Mesendoderm (in vitro differentiated cells): Measurements from ENCODE around the gene GNG12.

Source experiments
- DNase-seq: peaks from one replicate; pipeline ENCODE4 v3.0.0; 2013
- H2AK5ac ChIP-seq: 2 replicates; pipeline ENCODE4 v1.6.1; 2013; ENCODE audit warnings: low read length, inconsistent platforms
- H2BK120ac ChIP-seq: 2 replicates; pipeline ENCODE4 v1.6.1; 2013; ENCODE audit warnings: low read depth, mild to moderate bottlenecking, low read length, moderate library complexity, mixed read lengths
- H2BK15ac ChIP-seq: replicated peaks from 2 replicates; pipeline ENCODE4 v1.6.1; 2013; ENCODE audit warnings: low read depth, mild to moderate bottlenecking, moderate library complexity
- H2BK5ac ChIP-seq: 2 replicates; pipeline ENCODE4 v1.6.1; 2013; ENCODE audit warnings: low read length, inconsistent platforms
- H3K18ac ChIP-seq: 2 replicates; pipeline ENCODE4 v1.6.1; 2013; ENCODE audit warnings: mild to moderate bottlenecking, low read length, mixed read lengths
- H3K23ac ChIP-seq: one replicate; pipeline ENCODE4 v1.6.1; 2013; ENCODE audit warnings: low read length
- H3K27ac ChIP-seq: 2 replicates; pipeline ENCODE4 v1.5.1; 2013; ENCODE audit warnings: low read depth, mild to moderate bottlenecking, inconsistent platforms, low read length, moderate library complexity
- H3K27me3 ChIP-seq: 2 replicates; pipeline ENCODE4 v1.6.1; 2013; ENCODE audit warnings: low read length, control low read depth, mild to moderate bottlenecking, inconsistent platforms; ENCODE audit not compliant: insufficient read depth, poor library complexity
- H3K36me3 ChIP-seq: 2 replicates; pipeline ENCODE4 v1.6.1; 2013; ENCODE audit warnings: low read length, inconsistent platforms; ENCODE audit not compliant: control insufficient read depth, insufficient read depth
- H3K4ac ChIP-seq: one replicate; pipeline ENCODE4 v1.6.1; 2013; ENCODE audit warnings: low read depth, mild to moderate bottlenecking, low read length, moderate library complexity
- H3K4me1 ChIP-seq: 2 replicates; pipeline ENCODE4 v1.6.1; 2013; ENCODE audit warnings: low read depth, low read length, inconsistent platforms; ENCODE audit not compliant: control insufficient read depth
- H3K4me2 ChIP-seq: 2 replicates; pipeline ENCODE4 v1.6.1; 2013; ENCODE audit warnings: low read length
- H3K4me3 ChIP-seq: 2 replicates; pipeline ENCODE4 v1.5.1; 2013; ENCODE audit warnings: mild to moderate bottlenecking, low read length
- H3K56ac ChIP-seq: one replicate; pipeline ENCODE4 v1.6.1; 2013; ENCODE audit warnings: low read length
- H3K79me1 ChIP-seq: 2 replicates; pipeline ENCODE4 v1.6.1; 2013; ENCODE audit warnings: low read length, inconsistent platforms
- H3K79me2 ChIP-seq: 2 replicates; pipeline ENCODE4 v1.6.1; 2013; ENCODE audit warnings: mild to moderate bottlenecking, low read length; ENCODE audit not compliant: control insufficient read depth, insufficient read depth
- H3K9ac ChIP-seq: 2 replicates; pipeline ENCODE4 v1.6.1; 2013; ENCODE audit warnings: low read length, inconsistent platforms
- H4K5ac ChIP-seq: one replicate; pipeline ENCODE4 v1.6.1; 2013; ENCODE audit warnings: low read length
- H4K8ac ChIP-seq: one replicate; pipeline ENCODE4 v1.6.1; 2013; ENCODE audit warnings: low read depth, mild to moderate bottlenecking, control low read depth, low read length, moderate library complexity
- WGBS: extraction: QIAGEN DNeasy Blood & Tissue Kit; methylation state at CpG from one replicate; pipeline ENCODE4 v1.1.7; 2013; ENCODE audit warnings: low lambda C conversion rate, missing lambda C conversion rate; ENCODE audit not compliant: insufficient coverage; ENCODE audit errors: extremely low coverage; 5-methylcytosine and 5-hydroxymethylcytosine counted together

GNG12 gene

GRCh38 chr1:67788238-67788790, 45.0 kb downstream of the GNG12 start:
- no peak for DNase-seq
- Histone ChIP-seq H2AK5ac (no peak overlapping the region), H4K5ac (no peak overlapping the region), H3K4me3 (no peak overlapping the region), H3K4ac (no peak overlapping the region), H3K36me3 (no peaks in the 10 kb centered on the region), H2BK120ac (no peak overlapping the region), H2BK5ac (no peak overlapping the region), H3K79me2 (no peaks in the 10 kb centered on the region), H3K4me2 (no peak overlapping the region), H3K23ac (no peak overlapping the region), H3K56ac (no peak overlapping the region), H3K27me3 (no peaks in the 10 kb centered on the region), H3K4me1 (peaks cover 7% of the 10 kb centered on the region), H4K8ac (no peak overlapping the region), H3K27ac (no peak overlapping the region), H3K9ac (no peak overlapping the region), H3K79me1 (peaks cover 3% of the 10 kb centered on the region), H2BK15ac (no peak overlapping the region), H3K18ac (no peak overlapping the region)
- WGBS, result no CpG with 5 or more reads among the region's 5 CpGs

DNA sequence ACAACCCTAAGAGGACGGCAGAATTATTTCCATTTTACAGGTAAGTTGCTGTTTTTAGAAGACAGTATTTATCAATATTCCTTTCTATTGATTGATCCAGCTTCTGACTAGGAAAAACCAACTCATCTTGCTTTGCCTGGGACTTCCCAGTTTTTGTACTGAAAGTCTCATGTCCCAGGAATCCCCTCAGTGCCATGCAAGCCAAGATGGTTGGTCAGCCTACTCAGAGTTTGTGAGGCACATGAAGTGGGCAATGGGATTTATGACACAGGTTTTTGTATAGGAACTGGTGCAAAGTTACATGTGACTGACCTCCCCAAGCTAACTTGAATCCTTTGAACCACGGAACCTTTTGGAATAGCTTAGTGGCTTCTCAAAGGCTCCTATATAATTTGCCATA, 45.5 kb downstream of the GNG12 start:
- no CpG with 5 or more reads among the region's 2 CpGs for WGBS

DNA sequence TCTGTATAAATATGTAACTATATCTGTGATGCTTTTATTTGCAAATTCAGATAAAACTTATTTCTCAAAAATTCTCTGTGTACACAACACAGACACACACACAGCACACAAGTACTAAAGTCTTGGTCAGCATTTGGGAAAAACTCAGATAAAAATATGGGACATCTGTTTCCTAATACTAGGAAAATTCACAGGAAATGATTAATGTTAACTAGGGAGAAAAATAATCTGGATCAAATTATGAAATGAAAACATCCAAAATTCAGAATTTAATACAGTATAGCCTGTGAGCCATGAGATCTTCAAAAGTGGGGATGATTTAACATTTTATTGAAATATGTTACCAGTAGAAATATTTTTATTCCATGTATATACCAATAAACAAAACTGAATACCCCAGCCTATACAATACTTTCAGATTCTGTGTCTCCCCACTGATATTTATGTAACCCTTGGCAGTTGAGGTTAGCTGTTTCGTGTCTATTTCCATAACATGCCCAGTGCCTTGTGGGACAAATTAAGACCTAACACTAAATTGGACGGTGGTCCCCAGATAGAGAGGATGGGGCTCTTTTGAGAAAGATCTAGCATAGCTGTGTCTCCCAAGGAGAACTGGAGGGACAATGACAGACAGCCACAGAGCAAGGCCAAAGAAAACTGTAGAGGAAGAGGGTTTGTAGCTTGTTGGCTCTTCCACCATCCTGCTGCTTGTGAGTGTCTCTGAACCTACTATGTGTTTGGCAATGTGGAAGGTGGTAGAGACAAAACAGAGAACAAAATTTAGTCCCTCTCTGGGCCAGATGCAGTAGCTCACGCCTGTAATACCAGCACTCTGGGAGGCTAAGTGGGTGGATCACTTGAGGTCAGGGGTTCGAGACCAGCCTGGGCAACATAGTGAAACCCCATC, 47.2 kb downstream of the GNG12 start:
- Histone ChIP-seq H4K8ac (no peak overlapping the region), H3K27ac (no peak overlapping the region), H3K23ac (no peak overlapping the region), H2BK15ac (no peak overlapping the region), H2AK5ac (no peak overlapping the region), H3K4me1 (no peaks in the 10 kb centered on the region), H3K79me2 (no peaks in the 10 kb centered on the region), H3K36me3 (no peaks in the 10 kb centered on the region), H3K4me3 (no peak overlapping the region), H4K5ac (no peak overlapping the region), H3K9ac (no peak overlapping the region), H3K56ac (no peak overlapping the region), H2BK5ac (no peak overlapping the region), H3K4ac (no peak overlapping the region), H3K18ac (no peak overlapping the region), H3K79me1 (peaks cover 3% of the 10 kb centered on the region), H3K27me3 (no peaks in the 10 kb centered on the region), H3K4me2 (no peak overlapping the region), H2BK120ac (no peak overlapping the region)
- no CpG with 5 or more reads among the region's 4 CpGs for WGBS
- no peak for DNase-seq

More for the DNA sequence above, 45.5 kb downstream of the GNG12 start:
- Histone ChIP-seq H3K23ac (no peak overlapping the region), H3K4me1 (peaks cover 7% of the 10 kb centered on the region), H3K9ac (no peak overlapping the region), H2BK5ac (no peak overlapping the region), H3K27ac (no peak overlapping the region), H3K18ac (no peak overlapping the region), H3K36me3 (no peaks in the 10 kb centered on the region), H4K8ac (no peak overlapping the region), H3K56ac (no peak overlapping the region), H3K4me2 (no peak overlapping the region), H2BK120ac (no peak overlapping the region), H4K5ac (no peak overlapping the region), H2AK5ac (no peak overlapping the region), H3K79me2 (no peaks in the 10 kb centered on the region), H2BK15ac (no peak overlapping the region), H3K4me3 (no peak overlapping the region), H3K79me1 (peaks cover 3% of the 10 kb centered on the region), H3K27me3 (no peaks in the 10 kb centered on the region), H3K4ac (no peak overlapping the region)
- DNase-seq, result no peak

DNA sequence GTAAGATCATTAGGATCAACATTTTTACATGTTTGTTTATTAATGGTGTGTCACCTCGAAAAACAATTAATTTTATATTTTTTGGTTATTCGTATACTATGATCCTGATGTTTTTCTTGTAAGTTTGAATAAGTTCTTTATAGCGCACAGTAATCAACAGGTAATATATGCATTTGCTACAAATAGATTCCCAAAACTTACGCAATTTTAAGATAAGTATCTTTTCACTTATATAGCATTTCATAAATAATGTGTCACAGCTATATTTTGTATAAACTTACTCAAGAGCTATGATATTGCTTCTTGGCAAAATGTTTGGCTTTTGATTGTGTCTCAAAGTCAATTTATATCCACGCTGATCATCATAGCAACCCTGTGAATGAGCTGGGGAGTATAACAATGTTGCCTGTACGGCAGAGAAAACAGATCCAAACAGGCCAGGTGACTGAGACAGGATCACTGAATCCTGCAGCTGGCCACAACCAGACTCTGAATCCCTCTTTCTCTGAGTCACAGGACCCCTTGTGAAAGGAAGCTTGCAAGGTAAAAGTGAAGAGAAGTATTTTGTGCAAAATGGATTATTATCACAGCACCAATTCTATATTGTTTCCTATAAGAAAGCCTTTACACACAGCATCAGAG, 48.6 kb downstream of the GNG12 start:
- H3K18ac ChIP-seq, result no peak overlapping the region
- no peaks in the 10 kb centered on the region for H3K79me2 ChIP-seq
- H3K4me2 ChIP-seq, result no peak overlapping the region
- no peak overlapping the region for H2AK5ac ChIP-seq
- no peak overlapping the region for H3K27ac ChIP-seq
- no peak overlapping the region for H3K4me3 ChIP-seq
- no peak overlapping the region for H4K5ac ChIP-seq
- H4K8ac ChIP-seq, result no peak overlapping the region
- no peak overlapping the region for H3K56ac ChIP-seq
- peaks cover 3% of the 10 kb centered on the region for H3K79me1 ChIP-seq
- no peak overlapping the region for H3K4ac ChIP-seq
- H3K23ac ChIP-seq, result no peak overlapping the region
- H3K36me3 ChIP-seq, result no peaks in the 10 kb centered on the region
- H2BK120ac ChIP-seq, result no peak overlapping the region
- WGBS, result no CpG with 5 or more reads among the region's 6 CpGs
- H3K27me3 ChIP-seq, result no peaks in the 10 kb centered on the region
- no peak overlapping the region for H2BK15ac ChIP-seq
- no peaks in the 10 kb centered on the region for H3K4me1 ChIP-seq
- DNase-seq, result no peak
- no peak overlapping the region for H3K9ac ChIP-seq
- no peak overlapping the region for H2BK5ac ChIP-seq

- Histone ChIP-seq H2BK5ac (no peak overlapping the region), H3K4me1 (no peaks in the 10 kb centered on the region), H3K4me3 (no peak overlapping the region), H3K79me2 (no peaks in the 10 kb centered on the region), H2AK5ac (no peak overlapping the region), H3K79me1 (no peaks in the 10 kb centered on the region), H3K23ac (no peak overlapping the region), H3K27me3 (no peaks in the 10 kb centered on the region), H3K56ac (no peak overlapping the region), H2BK120ac (no peak overlapping the region), H3K4ac (no peak overlapping the region), H3K9ac (no peak overlapping the region), H3K4me2 (no peak overlapping the region), H4K5ac (no peak overlapping the region), H3K27ac (no peak overlapping the region), H3K18ac (no peak overlapping the region), H4K8ac (no peak overlapping the region), H3K36me3 (no peaks in the 10 kb centered on the region), H2BK15ac (no peak overlapping the region)
- DNase-seq, result no peak
- no CpG with 5 or more reads among the region's 2 CpGs for WGBS
These were observed 52.6 kb downstream of the GNG12 start for GRCh38 chr1:67780637-67781036.
